GM23248 (cell line): Measurements from ENCODE around the gene GPHA2.

Experiments used
- EZH2 ChIP-seq: fragments of 200-600 bp; sonication (generic); IDR thresholded peaks from 2 replicates; pipeline ENCODE4 v1.6.1; 2018; ENCODE audit warnings: antibody characterized with exemption, mild to moderate bottlenecking; ENCODE audit not compliant: insufficient read depth, poor library complexity, severe bottlenecking
- EZH2phosphoT487 ChIP-seq: fragments of 200-600 bp; sonication (generic); IDR thresholded peaks from 2 replicates; pipeline ENCODE4 v1.6.1; 2018; ENCODE audit warnings: antibody characterized with exemption, moderate library complexity, mild to moderate bottlenecking, low read depth; ENCODE audit not compliant: insufficient read depth

- TF ChIP-seq EZH2phosphoT487, result no peak
- TF ChIP-seq EZH2, result no peak
These were observed 46.8 kb downstream of the GPHA2 start for GRCh38 chr11:64888729-64889511.
